Hematopoietic multipotent progenitor cell treated with erythropoietin and hydrocortisone succinate and interleukin-3 and kit ligand, for 8 days (in vitro differentiated cells): Measurements from ENCODE around the gene ATP8B1.

Source experiments
- DNase-seq: peaks from one replicate; pipeline ENCODE4 v3.0.0-alpha.2; 2015

ATP8B1 gene

GRCh38 chr18:57816208-57816954, 13.3 kb upstream of the ATP8B1 start:
- DNase-seq = no peak

- no peak for DNase-seq
Observed at GRCh38 chr18:57814555-57814954, 11.4 kb upstream of the ATP8B1 start.

GRCh38 chr18:57813245-57813644, 10.1 kb upstream of the ATP8B1 start:
- no peak for DNase-seq

GRCh38 chr18:57812126-57812477, 9.0 kb upstream of the ATP8B1 start:
- DNase-seq = no peak

GRCh38 chr18:57811477-57812125, 8.5 kb upstream of the ATP8B1 start:
- no peak for DNase-seq

GRCh38 chr18:57809190-57809589, 6.1 kb upstream of the ATP8B1 start:
- DNase-seq = no peak

GRCh38 chr18:57807336-57808117, 4.4 kb upstream of the ATP8B1 start:
- DNase-seq = no peak

- no peak for DNase-seq
Observed at GRCh38 chr18:57806978-57807285, 3.8 kb upstream of the ATP8B1 start.

GRCh38 chr18:57806201-57806977, 3.3 kb upstream of the ATP8B1 start:
- no peak for DNase-seq

- DNase-seq = no peak
Observed at GRCh38 chr18:57805117-57805516, 2.0 kb upstream of the ATP8B1 start.

GRCh38 chr18:57804557-57804956, 1.4 kb upstream of the ATP8B1 start:
- DNase-seq = no peak

- DNase-seq = no peak
Observed at GRCh38 chr18:57802213-57803102, 657 bp downstream of the ATP8B1 start.

- no peak for DNase-seq
Observed at GRCh38 chr18:57801761-57802212, 1.3 kb downstream of the ATP8B1 start.

GRCh38 chr18:57801325-57801724, 1.8 kb downstream of the ATP8B1 start:
- no peak for DNase-seq

- no peak for DNase-seq
Observed at GRCh38 chr18:57798713-57799373, 4.3 kb downstream of the ATP8B1 start.

- DNase-seq = no peak
Observed at GRCh38 chr18:57797209-57797651, 5.9 kb downstream of the ATP8B1 start.

- DNase-seq = no peak
Observed at GRCh38 chr18:57794951-57795728, 8.0 kb downstream of the ATP8B1 start.

- DNase-seq = no peak
Observed at GRCh38 chr18:57793302-57793986, 9.7 kb downstream of the ATP8B1 start.

GRCh38 chr18:57792631-57793301, 10.3 kb downstream of the ATP8B1 start:
- DNase-seq = no peak
